ENCODE data around the gene HSPD1. TPM values are rescaled to one million over a fixed set of nuclear protein-coding genes. Genes with fewer than 3 reads are reported as not detected.
A peak's percentile ranks its signal among the peaks of the same experiment; 100 is the strongest.

HSPD1 gene
- total and polyA plus RNA-seq, 9 of the 15 experiments (the other 6 are each of a cell fraction or from before 2014, with no cell fraction given): 398 to 1,014 (median 622) TPM

DNA sequence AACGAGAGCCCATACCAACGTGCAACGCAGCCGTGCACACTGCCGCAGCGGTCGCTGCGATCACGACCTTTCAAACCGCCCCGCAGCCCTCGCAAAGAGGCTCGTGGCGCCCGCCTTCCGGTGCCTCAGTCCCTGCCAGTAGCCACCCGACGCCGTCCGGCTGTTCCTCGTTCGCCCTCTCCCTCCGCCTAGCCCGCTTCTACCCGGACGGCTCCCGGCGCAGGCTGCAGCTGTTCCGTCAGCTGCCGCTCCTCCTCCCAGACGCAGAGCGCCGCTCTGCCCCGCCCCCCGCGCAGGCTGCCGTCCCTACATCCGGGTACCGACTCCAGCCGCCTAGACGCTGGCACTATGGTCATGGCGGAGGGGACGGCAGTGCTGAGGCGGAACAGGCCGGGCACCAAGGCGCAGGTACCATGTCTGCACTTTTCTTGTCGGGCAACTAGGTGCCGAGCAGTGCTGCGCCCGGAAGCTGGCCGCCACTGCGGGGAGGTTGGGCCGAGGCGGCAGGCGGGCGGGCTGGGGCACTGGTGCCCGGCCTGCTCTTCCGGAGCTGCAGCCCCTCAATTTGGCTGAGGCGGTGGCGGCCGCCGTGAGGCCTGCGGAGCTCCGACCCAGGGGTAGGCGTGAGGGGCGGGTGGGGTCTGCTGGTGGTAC, 16.2 kb upstream of the HSPD1 start, which contains the start of gene MOB4:
Gene MOB4 (plus strand): TSS at position 328 of the 654 bp plus-strand sequence. CDS start 21 bp downstream, at position 349.
- Histone ChIP-seq H3K9me1 (ENCODE audit: control insufficient read depth, insufficient read depth, low read length) (no peaks in the 10 kb centered on the region), H3K27me3 (ENCODE audit: control insufficient read depth in 2 of 2, insufficient read depth in 2 of 2, low read length in 2 of 2) (no peaks in the 10 kb centered on the region), H3K9me3 (replicated peaks; ENCODE audit: control insufficient read depth, insufficient read depth, low read depth, low read length) (no peaks in the 10 kb centered on the region; the same call in 1 of the 2 replicates), H2AFZ (ENCODE audit: low read depth, low read length) (peak within 1 kb of the TSS; percentile 93), H3K4me1 (replicated peaks in 1 of 2; ENCODE audit: control insufficient read depth in 2 of 2, insufficient read depth in 2 of 2, low read length in 2 of 2) (peaks cover 14 to 24% of the 10 kb centered on the region in 2 experiments; a peak in 4 of 5 replicates), H3K27ac (ENCODE audit: extremely low read depth, low read depth, low read length) (peak within 1 kb of the TSS; percentile 89), H3K36me3 (ENCODE audit: control insufficient read depth, insufficient read depth, low read length) (peaks cover 4% of the 10 kb centered on the region; the same call in 1 of the 3 replicates), H3K9ac (ENCODE audit: insufficient read depth in 1 of 2, low read depth in 2 of 2, low read length in 2 of 2) (peak within 1 kb of the TSS; percentile 83 to 99), H3K79me2 (ENCODE audit: control insufficient read depth, insufficient read depth, low read length) (peaks cover 51% of the 10 kb centered on the region), H3K4me2 (ENCODE audit: insufficient read depth, low read length) (peak within 1 kb of the TSS; percentile 91), H3K4me3 (peak within 1 kb of the TSS; percentile 92), H4K20me1 (replicated peaks; ENCODE audit: control insufficient read depth, insufficient read depth, low read length) (no peaks in the 10 kb centered on the region)
- DNase-seq (ENCODE audit: extremely low read depth in 1 of 4, low spot score in 3 of 4) (peak; percentile 82 to 93 (median 86)), FAIRE-seq (peak; percentile 75), ATAC-seq (peak; percentile 95)
- in situ Hi-C loops (cut with MboI): no loop called here
- POLR2A ChIA-PET: interaction anchor here (0.5 to 3.5 kb wide), 7 partner anchors 9 to 80 kb away, joined by 3 to 34 read pairs (median 4); partner anchors contain the start of genes HSPD1 and HSPE1
- no TSS peak for BruUV-seq (replicated peaks)
- intact Hi-C loops (cut with micrococcal nuclease): loop anchor here (2.0 kb wide), 1 partner anchor 15 kb away; the partner anchor contains the start of gene HSPE1
- WGBS (ENCODE audit: insufficient coverage, low coverage, missing lambda C conversion rate): 0% methylated on average over 24 of the region's 66 CpGs
- CTCF ChIA-PET (ENCODE audit: low intra/inter-chr PET ratio): interaction anchor here (0.6 kb wide), 1 partner anchor 187 kb away, joined by 4 read pairs; no protein-coding TSS in a partner anchor
- no peak for TF ChIP-seq MCM2 (IDR thresholded peaks at IDR 0.05; ENCODE audit: low read depth)
- TF ChIP-seq, protein P1, sequence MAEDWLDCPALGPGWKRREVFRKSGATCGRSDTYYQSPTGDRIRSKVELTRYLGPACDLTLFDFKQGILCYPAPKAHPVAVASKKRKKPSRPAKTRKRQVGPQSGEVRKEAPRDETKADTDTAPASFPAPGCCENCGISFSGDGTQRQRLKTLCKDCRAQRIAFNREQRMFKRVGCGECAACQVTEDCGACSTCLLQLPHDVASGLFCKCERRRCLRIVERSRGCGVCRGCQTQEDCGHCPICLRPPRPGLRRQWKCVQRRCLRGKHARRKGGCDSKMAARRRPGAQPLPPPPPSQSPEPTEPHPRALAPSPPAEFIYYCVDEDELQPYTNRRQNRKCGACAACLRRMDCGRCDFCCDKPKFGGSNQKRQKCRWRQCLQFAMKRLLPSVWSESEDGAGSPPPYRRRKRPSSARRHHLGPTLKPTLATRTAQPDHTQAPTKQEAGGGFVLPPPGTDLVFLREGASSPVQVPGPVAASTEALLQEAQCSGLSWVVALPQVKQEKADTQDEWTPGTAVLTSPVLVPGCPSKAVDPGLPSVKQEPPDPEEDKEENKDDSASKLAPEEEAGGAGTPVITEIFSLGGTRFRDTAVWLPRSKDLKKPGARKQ (CRISPR knock-in tag; IDR thresholded peaks at IDR 0.05): no peak
- no peak for TF ChIP-seq RBM34 (IDR thresholded peaks at IDR 0.05; ENCODE audit: borderline replicate concordance, insufficient read depth, low read length)
- 0 out of 2 replicates have a peak, but pooled peaks have one; percentile 22 for TF ChIP-seq BCOR (IDR thresholded peaks at IDR 0.05)
- TF ChIP-seq FOXM1 (IDR thresholded peaks at IDR 0.05; ENCODE audit: low read depth): no peak
- TF ChIP-seq FOXM1 (CRISPR knock-in tag; IDR thresholded peaks at IDR 0.05; ENCODE audit: low read depth): peak; percentile 13; the same call in 1 of the 2 replicates
- TF ChIP-seq, protein P2, sequence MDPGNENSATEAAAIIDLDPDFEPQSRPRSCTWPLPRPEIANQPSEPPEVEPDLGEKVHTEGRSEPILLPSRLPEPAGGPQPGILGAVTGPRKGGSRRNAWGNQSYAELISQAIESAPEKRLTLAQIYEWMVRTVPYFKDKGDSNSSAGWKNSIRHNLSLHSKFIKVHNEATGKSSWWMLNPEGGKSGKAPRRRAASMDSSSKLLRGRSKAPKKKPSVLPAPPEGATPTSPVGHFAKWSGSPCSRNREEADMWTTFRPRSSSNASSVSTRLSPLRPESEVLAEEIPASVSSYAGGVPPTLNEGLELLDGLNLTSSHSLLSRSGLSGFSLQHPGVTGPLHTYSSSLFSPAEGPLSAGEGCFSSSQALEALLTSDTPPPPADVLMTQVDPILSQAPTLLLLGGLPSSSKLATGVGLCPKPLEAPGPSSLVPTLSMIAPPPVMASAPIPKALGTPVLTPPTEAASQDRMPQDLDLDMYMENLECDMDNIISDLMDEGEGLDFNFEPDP (CRISPR knock-in tag; IDR thresholded peaks at IDR 0.05): no peak
- TF ChIP-seq TAF1 (IDR thresholded peaks at IDR 0.05; ENCODE audit: control insufficient read depth, extremely low read depth, insufficient read depth, low read length, severe bottlenecking): peak; percentile 80
- peak; percentile 65; the same call in 1 of the 2 replicates for TF ChIP-seq ZNF766 (CRISPR knock-in tag; conservative IDR thresholded peaks at IDR 0.05)
- no peak for TF ChIP-seq CBFB (CRISPR knock-in tag; IDR thresholded peaks at IDR 0.05)
- TF ChIP-seq FOS (IDR thresholded peaks at IDR 0.05; ENCODE audit: extremely low read depth, insufficient read length): no peak
- TF ChIP-seq ZNF354B (CRISPR knock-in tag; IDR thresholded peaks at IDR 0.05): no peak
- TF ChIP-seq, protein P3, sequence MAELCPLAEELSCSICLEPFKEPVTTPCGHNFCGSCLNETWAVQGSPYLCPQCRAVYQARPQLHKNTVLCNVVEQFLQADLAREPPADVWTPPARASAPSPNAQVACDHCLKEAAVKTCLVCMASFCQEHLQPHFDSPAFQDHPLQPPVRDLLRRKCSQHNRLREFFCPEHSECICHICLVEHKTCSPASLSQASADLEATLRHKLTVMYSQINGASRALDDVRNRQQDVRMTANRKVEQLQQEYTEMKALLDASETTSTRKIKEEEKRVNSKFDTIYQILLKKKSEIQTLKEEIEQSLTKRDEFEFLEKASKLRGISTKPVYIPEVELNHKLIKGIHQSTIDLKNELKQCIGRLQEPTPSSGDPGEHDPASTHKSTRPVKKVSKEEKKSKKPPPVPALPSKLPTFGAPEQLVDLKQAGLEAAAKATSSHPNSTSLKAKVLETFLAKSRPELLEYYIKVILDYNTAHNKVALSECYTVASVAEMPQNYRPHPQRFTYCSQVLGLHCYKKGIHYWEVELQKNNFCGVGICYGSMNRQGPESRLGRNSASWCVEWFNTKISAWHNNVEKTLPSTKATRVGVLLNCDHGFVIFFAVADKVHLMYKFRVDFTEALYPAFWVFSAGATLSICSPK (IDR thresholded peaks at IDR 0.05; ENCODE audit: borderline replicate concordance): no peak
- peak; percentile 83 for TF ChIP-seq EP400 (IDR thresholded peaks at IDR 0.05)
- no peak for TF ChIP-seq MTF1 (CRISPR knock-in tag; IDR thresholded peaks at IDR 0.05; ENCODE audit: borderline replicate concordance)
- peak; percentile 98 for TF ChIP-seq SRSF1 (IDR thresholded peaks at IDR 0.05; ENCODE audit: low read depth, low read length)
- TF ChIP-seq TGIF2 (CRISPR knock-in tag; IDR thresholded peaks at IDR 0.05): no peak

Measured in K562 (cell line).